Stomach (tissue), 9 donors: Measurements from ENCODE around the gene COL13A1. TPM values are rescaled to one million over a fixed set of nuclear protein-coding genes. Genes with fewer than 3 reads are reported as not detected.

Experiments
- DNase-seq, 2 donors: peaks; one replicate each; pipeline versions ENCODE4 v3.0.0 to v3.0.0-alpha.2; 2013 to 2019
- H3K27ac ChIP-seq, 5 donors: fragments of 200-600 bp in 4 of 5; sonication (generic) in 4 of 5; one replicate each; pipeline ENCODE4 v1.5.1; 2013 to 2019; ENCODE audit warnings: mild to moderate bottlenecking in 1 of 5, moderate library complexity in 1 of 5
- H3K27me3 ChIP-seq, 3 donors: fragments of 200-600 bp; sonication (generic); one replicate each; pipeline ENCODE4 v1.5.1; 2017 to 2019; ENCODE audit warnings: mixed run types in 1 of 3
- H3K36me3 ChIP-seq, 4 donors: fragments of 200-600 bp; sonication (generic); 1 replicate in 3 of 4; 2 replicates in 1 of 4; pipeline ENCODE4 v1.5.1; 2016 to 2019
- H3K4me1 ChIP-seq, 4 donors: fragments of 200-600 bp; sonication (generic); one replicate each; pipeline ENCODE4 v1.5.1; 2016 to 2019
- H3K4me3 ChIP-seq, 4 donors: fragments of 200-600 bp; sonication (generic) in 3 of 4; one replicate each; pipeline ENCODE4 v1.5.1; 2016 to 2019; ENCODE audit warnings: mild to moderate bottlenecking in 1 of 4
- H3K9me3 ChIP-seq, 4 donors: fragments of 200-600 bp; sonication (generic); one replicate each; pipeline ENCODE4 v1.5.1; 2016 to 2019
- EP300 ChIP-seq: sonication (generic); formaldehyde crosslinking; IDR thresholded peaks from one replicate; pipeline ENCODE4 v1.6.1; 2017; ENCODE audit warnings: antibody characterized with exemption
- POLR2A ChIP-seq, 4 donors: fragments of 450-650 bp; IDR thresholded peaks; one replicate each; pipeline ENCODE4 v1.6.1; 2016; ENCODE audit warnings: antibody characterized with exemption in 4 of 4, control low read depth in 2 of 4, mild to moderate bottlenecking in 1 of 4, moderate library complexity in 1 of 4
- POLR2AphosphoS5 ChIP-seq, 3 donors: sonication (generic); formaldehyde crosslinking; IDR thresholded peaks; one replicate each; pipeline ENCODE4 v1.6.1; 2016; ENCODE audit warnings: antibody characterized with exemption in 3 of 3
- WGBS, 5 donors: extraction: QIAGEN DNeasy Blood & Tissue Kit in 3 of 5; methylation state at CpG; one replicate each; pipeline versions ENCODE4 v1.1.5 to v1.1.7; 2013 to 2018; 5-methylcytosine and 5-hydroxymethylcytosine counted together
- intact Hi-C: fragments of 100-400 bp; cut with DNase I; formaldehyde crosslinking; loops from one replicate; pipeline ENCODE4 v1.15.1; 2023; ENCODE audit warnings: low total_unique reads
- polyA plus RNA-seq, 3 donors: library from polyadenylated mRNA; stranded (reverse); fragments of 200-250 nt; gene quantifications; one replicate each; pipeline ENCODE4 v1.2.3, GENCODE V29; 2013
- total RNA-seq, 5 donors: library from RNA; depleted of rRNA; stranded (reverse); fragments of >200 nt; gene quantifications; one replicate each; pipeline versions ENCODE4 v1.1.0 to v1.2.3, GENCODE V29; 2014 to 2016
- TF ChIP-seq, protein P1 (sequence below), 7 experiments: fragments of 450-650 bp in 4 of 7; fragments of 200-600 bp in 3 of 7; sonication (generic) in 3 of 7; IDR thresholded peaks; one replicate each; pipeline ENCODE4 v1.5.1; 2016 to 2019; ENCODE audit warnings: antibody characterized with exemption in 7 of 7, control low read depth in 2 of 7, mild to moderate bottlenecking in 1 of 7
- donor health status: healthy with polysubstance abuse.
- donor health status: Bipolar disorder and iron deficiency.
- donor health status: healthy.

COL13A1 gene
- total and polyA plus RNA-seq, 8 donors, result 0.58 to 9.9 (median 6.9) TPM

DNA sequence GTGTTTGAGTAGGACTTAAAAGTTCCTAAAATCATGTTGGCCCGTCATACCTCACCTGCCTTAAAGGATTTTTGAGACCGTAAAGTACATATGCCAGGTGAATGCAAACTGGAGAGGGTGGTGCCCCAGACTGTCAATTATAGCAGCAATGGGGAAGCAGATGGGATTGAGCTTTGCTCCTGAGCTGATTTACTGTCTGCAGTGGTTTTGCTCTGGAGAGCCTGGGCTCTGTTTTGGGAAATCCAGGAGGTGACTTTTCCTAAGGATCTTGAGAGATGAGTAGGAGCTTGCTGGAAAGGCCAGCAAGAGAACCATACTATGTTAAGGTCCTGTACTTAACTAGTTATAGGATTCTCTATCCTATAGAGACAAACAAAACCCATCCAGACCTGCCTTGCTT is 43.0 kb downstream of the COL13A1 start:
- TF ChIP-seq, protein P1, sequence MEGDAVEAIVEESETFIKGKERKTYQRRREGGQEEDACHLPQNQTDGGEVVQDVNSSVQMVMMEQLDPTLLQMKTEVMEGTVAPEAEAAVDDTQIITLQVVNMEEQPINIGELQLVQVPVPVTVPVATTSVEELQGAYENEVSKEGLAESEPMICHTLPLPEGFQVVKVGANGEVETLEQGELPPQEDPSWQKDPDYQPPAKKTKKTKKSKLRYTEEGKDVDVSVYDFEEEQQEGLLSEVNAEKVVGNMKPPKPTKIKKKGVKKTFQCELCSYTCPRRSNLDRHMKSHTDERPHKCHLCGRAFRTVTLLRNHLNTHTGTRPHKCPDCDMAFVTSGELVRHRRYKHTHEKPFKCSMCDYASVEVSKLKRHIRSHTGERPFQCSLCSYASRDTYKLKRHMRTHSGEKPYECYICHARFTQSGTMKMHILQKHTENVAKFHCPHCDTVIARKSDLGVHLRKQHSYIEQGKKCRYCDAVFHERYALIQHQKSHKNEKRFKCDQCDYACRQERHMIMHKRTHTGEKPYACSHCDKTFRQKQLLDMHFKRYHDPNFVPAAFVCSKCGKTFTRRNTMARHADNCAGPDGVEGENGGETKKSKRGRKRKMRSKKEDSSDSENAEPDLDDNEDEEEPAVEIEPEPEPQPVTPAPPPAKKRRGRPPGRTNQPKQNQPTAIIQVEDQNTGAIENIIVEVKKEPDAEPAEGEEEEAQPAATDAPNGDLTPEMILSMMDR (IDR thresholded peaks at IDR 0.05), result no peak
- TF ChIP-seq POLR2AphosphoS5 (IDR thresholded peaks at IDR 0.05), result no peak
- TF ChIP-seq EP300, result no peak
- no peak for TF ChIP-seq POLR2A (IDR thresholded peaks at IDR 0.05)
- H3K27me3 ChIP-seq, result peaks cover 0 to 27% (median 14%) of the 10 kb centered on the region in 3 donors

DNA sequence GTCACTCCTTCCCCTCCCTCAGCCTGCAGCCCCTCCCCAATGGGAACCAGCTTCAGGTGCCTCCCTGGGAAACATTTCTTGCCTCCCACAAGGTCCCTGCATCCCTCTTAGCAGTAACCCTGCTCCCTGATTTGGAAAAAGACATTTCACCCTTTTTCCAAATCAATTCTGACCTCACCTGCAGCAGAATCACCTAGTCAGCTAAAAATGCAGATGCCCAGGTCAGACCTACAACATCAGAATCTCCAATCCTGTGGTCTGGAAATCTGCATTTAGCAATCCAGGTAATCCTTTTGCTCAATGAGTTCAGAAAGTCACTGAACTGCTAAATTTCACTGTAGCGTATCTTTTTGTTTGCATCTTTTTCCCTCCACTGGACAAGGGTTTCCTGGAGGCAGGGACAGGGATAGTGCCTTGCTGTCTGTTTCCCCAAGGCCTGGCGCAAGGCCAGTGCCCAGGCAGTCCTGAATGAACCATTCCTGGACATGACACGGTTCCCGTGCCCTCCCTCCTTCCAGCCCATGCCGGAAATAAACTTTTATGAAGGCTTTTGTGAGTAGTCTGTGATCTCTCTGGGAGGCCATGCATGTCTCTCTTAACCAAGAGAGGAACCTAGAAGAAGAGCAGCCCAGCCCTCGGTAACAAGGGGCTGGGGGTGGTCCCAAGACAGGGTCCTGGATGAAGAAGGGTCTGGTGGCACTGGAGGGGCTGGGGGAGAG is 44.0 kb downstream of the COL13A1 start:
- DNase-seq, result peak in 1 of 2 donors; percentile 53
- Histone ChIP-seq H3K27ac (peak overlapping the region in 3 of 5 donors; percentile 9 to 71 (median 54)), H3K4me1 (peaks cover 4 to 56% (median 19%) of the 10 kb centered on the region in 4 donors)

More for the DNA sequence above, 43.0 kb downstream of the COL13A1 start:
- WGBS, 5 donors, result 29 to 64% (median 46%) methylated on average over 2 of the region's 2 CpGs
- Histone ChIP-seq H3K36me3 (no peaks in the 10 kb centered on the region), H3K4me3 (no peak overlapping the region), H3K27ac (peak overlapping the region in 1 of 5 donors; percentile 71), H3K9me3 (no peaks in the 10 kb centered on the region), H3K4me1 (peaks cover 4 to 65% (median 21%) of the 10 kb centered on the region in 4 donors)
- intact Hi-C loops, result no loop called here
- DNase-seq, result no peak

GRCh38 chr10:69846293-69846921 is 44.7 kb downstream of the COL13A1 start:
- TF ChIP-seq EP300 (no peak), POLR2AphosphoS5 (IDR thresholded peaks at IDR 0.05) (no peak), POLR2A (IDR thresholded peaks at IDR 0.05) (no peak)
- TF ChIP-seq, protein P1 (IDR thresholded peaks at IDR 0.05), result no peak
- DNase-seq, result no peak
- Histone ChIP-seq H3K4me3 (no peak overlapping the region), H3K36me3 (no peaks in the 10 kb centered on the region), H3K27me3 (peaks cover 0 to 28% (median 14%) of the 10 kb centered on the region in 3 donors), H3K27ac (peak overlapping the region in 3 of 5 donors; percentile 9 to 71 (median 54)), H3K4me1 (peaks cover 4 to 60% (median 19%) of the 10 kb centered on the region in 4 donors), H3K9me3 (no peaks in the 10 kb centered on the region)
- WGBS, 5 donors, result 15 to 25% (median 21%) methylated on average over 12 to 14 of the region's 14 CpGs
- intact Hi-C loops, result no loop called here

More for the DNA sequence above, 44.0 kb downstream of the COL13A1 start:
- Histone ChIP-seq H3K27me3 (peaks cover 0 to 28% (median 14%) of the 10 kb centered on the region in 3 donors), H3K9me3 (no peaks in the 10 kb centered on the region), H3K4me3 (no peak overlapping the region), H3K36me3 (no peaks in the 10 kb centered on the region)
- no peak for TF ChIP-seq POLR2A (IDR thresholded peaks at IDR 0.05)
- peak in 1 of 3 donors; percentile 73 for TF ChIP-seq POLR2AphosphoS5 (IDR thresholded peaks at IDR 0.05)
- 32 to 46% (median 38%) methylated on average over 6 of the region's 6 CpGs for WGBS, 5 donors
- intact Hi-C loops, result no loop called here

DNA sequence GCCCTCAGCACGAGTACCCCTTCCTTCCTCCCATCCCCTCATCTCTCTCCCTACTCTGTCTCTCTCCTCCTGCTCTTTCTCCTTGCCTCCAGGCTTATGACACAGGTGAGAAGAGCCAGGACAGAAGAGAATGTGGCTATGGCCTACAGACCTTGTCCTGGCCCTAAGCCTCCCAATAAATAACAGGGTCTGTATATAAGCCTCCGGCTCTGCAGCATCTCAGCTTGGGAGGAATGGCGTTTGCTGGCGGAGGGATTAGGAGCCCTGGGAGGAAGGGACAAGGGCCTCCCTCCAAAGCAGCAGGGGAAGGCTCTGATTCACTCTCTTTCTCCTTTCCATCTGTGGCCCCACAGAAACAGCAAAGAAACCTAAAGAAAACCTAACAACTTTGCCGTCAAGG is 45.8 kb downstream of the COL13A1 start:
- DNase-seq, result no peak
- Histone ChIP-seq H3K36me3 (no peaks in the 10 kb centered on the region), H3K9me3 (no peaks in the 10 kb centered on the region), H3K27me3 (peaks cover 0 to 28% (median 14%) of the 10 kb centered on the region in 3 donors), H3K4me3 (no peak overlapping the region), H3K4me1 (peaks cover 4 to 59% (median 18%) of the 10 kb centered on the region in 4 donors), H3K27ac (peak overlapping the region in 2 of 5 donors; percentile 7 to 71)
- WGBS, 5 donors, result 55 to 77% (median 61%) methylated on average over 5 of the region's 5 CpGs
- intact Hi-C loops, result no loop called here
- peak in 1 of 3 donors; percentile 13 for TF ChIP-seq POLR2AphosphoS5 (IDR thresholded peaks at IDR 0.05)
- TF ChIP-seq EP300, result no peak

DNA sequence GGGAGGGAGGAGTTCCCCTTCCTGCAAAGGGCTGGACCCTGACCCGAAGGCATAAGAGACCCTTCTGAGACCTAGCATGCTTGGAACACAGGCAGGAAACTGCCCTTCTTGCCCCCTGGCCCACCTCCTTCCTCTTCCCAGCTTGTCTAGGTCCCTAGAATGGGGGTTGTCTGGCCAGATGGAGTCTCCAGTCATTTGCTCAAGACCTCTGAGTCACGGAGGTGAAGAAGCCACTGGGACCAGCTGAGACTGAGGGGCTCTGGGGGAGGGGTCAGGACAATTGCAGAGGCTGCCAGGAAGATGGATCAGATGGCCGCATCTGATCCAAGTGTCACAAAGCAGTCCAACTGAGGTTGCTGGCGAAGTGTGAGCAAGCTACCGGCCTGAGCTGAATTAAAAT is 46.2 kb downstream of the COL13A1 start:
- 65 to 77% (median 69%) methylated on average over 4 to 5 of the region's 5 CpGs for WGBS, 5 donors
- Histone ChIP-seq H3K4me1 (peaks cover 4 to 55% (median 16%) of the 10 kb centered on the region in 4 donors), H3K9me3 (no peaks in the 10 kb centered on the region), H3K36me3 (no peaks in the 10 kb centered on the region), H3K4me3 (no peak overlapping the region), H3K27me3 (peaks cover 0 to 31% (median 15%) of the 10 kb centered on the region in 3 donors), H3K27ac (peak overlapping the region in 2 of 5 donors; percentile 7 to 71)
- no peak for DNase-seq
- intact Hi-C loops, result no loop called here
- TF ChIP-seq POLR2A (IDR thresholded peaks at IDR 0.05), result no peak
- TF ChIP-seq, protein P1 (IDR thresholded peaks at IDR 0.05), result no peak
- TF ChIP-seq EP300, result no peak
- TF ChIP-seq POLR2AphosphoS5 (IDR thresholded peaks at IDR 0.05), result no peak
